HEK293T (cell line): ENCODE results near the gene RIT2.

Experiments
- CTCF ChIA-PET: fragments of 350-600 bp; formaldehyde crosslinking; extraction: SDS; loops from one replicate; lab custom pipeline; 2021; ENCODE audit warnings: antibody characterized with exemption, inconsistent platforms; lab: Yijun Ruan, JAX
- POLR2A ChIA-PET: fragments of 350-600 bp; formaldehyde crosslinking; extraction: SDS; loops from one replicate; lab custom pipeline; 2020; ENCODE audit warnings: antibody characterized with exemption, inconsistent platforms; lab: Yijun Ruan, JAX
- DNase-seq: peaks from one replicate; pipeline ENCODE4 v3.0.0; 2012; ENCODE audit warnings: mixed read lengths; ENCODE audit errors: extremely low spot score
- ARNT ChIP-seq: fragments of 450-650 bp; IDR thresholded peaks from 2 replicates; pipeline ENCODE4 v1.6.1; 2017; ENCODE audit warnings: mild to moderate bottlenecking
- BHLHE40 ChIP-seq: fragments of 450-650 bp; IDR thresholded peaks from 2 replicates; pipeline ENCODE4 v1.6.1; 2016; ENCODE audit warnings: mild to moderate bottlenecking, moderate library complexity, borderline replicate concordance
- CTBP1 ChIP-seq: fragments of 450-650 bp; IDR thresholded peaks from 2 replicates; pipeline ENCODE4 v1.6.1; 2016; ENCODE audit warnings: borderline replicate concordance
- ELF4 ChIP-seq: fragments of 450-650 bp; IDR thresholded peaks from 2 replicates; pipeline ENCODE4 v1.6.1; 2017; ENCODE audit warnings: antibody characterized with exemption
- FOXA1 ChIP-seq: fragments of 450-650 bp; IDR thresholded peaks from 2 replicates; pipeline ENCODE4 v1.6.1; 2016; ENCODE audit warnings: mild to moderate bottlenecking
- FOXK2 ChIP-seq: fragments of 450-650 bp; IDR thresholded peaks from 2 replicates; pipeline ENCODE4 v1.6.1; 2016; ENCODE audit warnings: mild to moderate bottlenecking
- FOXM1 ChIP-seq: fragments of 450-650 bp; IDR thresholded peaks from 2 replicates; pipeline ENCODE4 v1.6.1; 2017; ENCODE audit warnings: mild to moderate bottlenecking, borderline replicate concordance
- HDGF ChIP-seq: fragments of 450-650 bp; IDR thresholded peaks from 2 replicates; pipeline ENCODE4 v1.6.1; 2017; ENCODE audit warnings: antibody characterized with exemption, borderline replicate concordance
- L3MBTL2 ChIP-seq: fragments of 450-650 bp; conservative IDR thresholded peaks from 2 replicates; pipeline ENCODE4 v1.6.1; 2016; ENCODE audit warnings: mild to moderate bottlenecking
- LEF1 ChIP-seq: fragments of 450-650 bp; IDR thresholded peaks from 2 replicates; pipeline ENCODE4 v1.6.1; 2017; ENCODE audit warnings: mild to moderate bottlenecking, borderline replicate concordance
- NFRKB ChIP-seq: fragments of 450-650 bp; IDR thresholded peaks from 2 replicates; pipeline ENCODE4 v1.6.1; 2016; ENCODE audit warnings: mild to moderate bottlenecking, moderate library complexity
- PKNOX1 ChIP-seq: fragments of 450-650 bp; IDR thresholded peaks from 2 replicates; pipeline ENCODE4 v1.6.1; 2016
- SP1 ChIP-seq: fragments of 450-650 bp; IDR thresholded peaks from 2 replicates; pipeline ENCODE4 v1.6.1; 2017
- SUZ12 ChIP-seq: fragments of 450-650 bp; IDR thresholded peaks from 2 replicates; pipeline ENCODE4 v1.6.1; 2016; ENCODE audit warnings: mild to moderate bottlenecking
- TARDBP ChIP-seq: fragments of 450-650 bp; IDR thresholded peaks from 2 replicates; pipeline ENCODE4 v1.6.1; 2016
- ZNF384 ChIP-seq: fragments of 450-650 bp; IDR thresholded peaks from 2 replicates; pipeline ENCODE4 v1.6.1; 2016

Gene RIT2

GRCh38 chr18:43073771-43074170, 41.7 kb downstream of the RIT2 start:
- no peak for DNase-seq
- TF ChIP-seq PKNOX1 (no peak), SUZ12 (no peak), ELF4 (no peak), FOXK2 (no peak), ZNF384 (no peak), FOXM1 (no peak), CTBP1 (no peak), TARDBP (no peak), BHLHE40 (no peak), SP1 (no peak), L3MBTL2 (no peak), HDGF (no peak), LEF1 (no peak), ARNT (no peak), NFRKB (no peak), FOXA1 (no peak)
- ChIA-PET CTCF (no interaction called here), POLR2A (no interaction called here)

DNA sequence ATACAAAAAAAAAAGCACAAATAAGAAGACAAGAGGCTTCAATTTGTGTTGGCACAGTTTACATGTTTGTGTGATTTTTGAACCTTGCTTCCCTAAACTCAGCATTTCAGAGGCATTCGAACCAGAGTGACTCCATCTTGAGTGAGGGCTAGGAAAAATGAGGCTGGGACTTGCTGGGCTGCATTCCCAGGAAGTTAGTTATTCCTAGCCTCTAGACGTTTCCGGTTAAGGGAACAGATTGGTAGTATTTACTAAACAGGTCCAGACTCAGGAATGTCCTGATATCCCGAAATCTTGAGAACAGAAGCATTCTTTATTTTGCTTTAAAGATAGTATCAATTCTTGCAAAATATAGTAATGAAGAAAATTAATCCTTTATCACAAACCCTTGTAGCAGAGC, 46.7 kb downstream of the RIT2 start:
- CTCF ChIA-PET = no interaction called here
- POLR2A ChIA-PET = no interaction called here
- DNase-seq = no peak
- no peak for TF ChIP-seq BHLHE40
- TF ChIP-seq SUZ12 = no peak
- TF ChIP-seq TARDBP = no peak
- no peak for TF ChIP-seq FOXA1
- no peak for TF ChIP-seq FOXM1
- TF ChIP-seq CTBP1 = no peak
- TF ChIP-seq FOXK2 = no peak
- TF ChIP-seq HDGF = no peak
- no peak for TF ChIP-seq SP1
- no peak for TF ChIP-seq L3MBTL2
- TF ChIP-seq ELF4 = no peak
- no peak for TF ChIP-seq PKNOX1
- no peak for TF ChIP-seq LEF1

DNA sequence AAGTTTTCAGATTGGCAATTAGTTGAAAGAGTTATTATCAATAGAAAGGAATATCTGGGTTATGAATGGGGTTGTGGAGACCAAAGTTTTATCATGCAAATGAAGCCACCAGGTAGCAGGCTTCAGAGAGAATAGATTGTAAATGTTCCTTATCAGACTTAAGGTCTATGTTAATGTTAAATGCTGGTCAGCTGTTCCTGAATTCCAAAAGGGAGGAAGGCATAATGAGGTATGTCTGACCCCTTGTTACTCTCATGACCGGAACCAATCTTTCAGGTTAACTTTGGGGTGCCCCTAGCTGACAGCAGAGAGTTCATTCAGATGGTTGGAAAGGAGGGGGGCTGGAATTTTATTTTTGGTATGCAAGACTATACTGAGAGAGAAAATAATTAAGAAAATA, 47.9 kb downstream of the RIT2 start:
- TF ChIP-seq ZNF384 (no peak), HDGF (no peak), LEF1 (no peak), FOXM1 (no peak), FOXK2 (no peak), ELF4 (no peak), SP1 (no peak), ARNT (no peak), BHLHE40 (no peak), PKNOX1 (no peak)
- no peak for DNase-seq
- ChIA-PET CTCF (no interaction called here), POLR2A (no interaction called here)

DNA sequence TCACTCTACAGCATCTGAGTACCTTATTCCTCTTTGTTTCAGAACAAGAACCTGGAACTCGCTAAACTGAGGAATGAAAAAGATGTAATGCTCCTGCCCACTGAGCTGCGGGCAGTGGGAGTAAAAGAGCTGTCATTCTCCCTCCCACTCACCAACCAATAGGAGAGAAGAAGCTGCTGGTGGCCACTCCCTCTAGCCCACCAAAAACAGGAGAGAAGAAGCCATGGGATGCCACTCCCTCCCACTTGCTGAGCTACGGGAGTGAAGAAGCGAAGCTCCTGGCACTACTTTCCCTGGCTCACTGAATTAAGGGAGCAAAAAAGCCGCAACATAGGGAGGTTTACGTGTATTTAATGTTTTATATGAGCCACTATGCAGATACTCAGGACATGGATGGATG, 53.7 kb downstream of the RIT2 start:
- ChIA-PET CTCF (no interaction called here), POLR2A (no interaction called here)
- no peak for TF ChIP-seq PKNOX1
- TF ChIP-seq SUZ12 = no peak
- TF ChIP-seq L3MBTL2 = no peak
- no peak for TF ChIP-seq CTBP1
- TF ChIP-seq SP1 = no peak
- TF ChIP-seq HDGF = no peak
- TF ChIP-seq NFRKB = no peak
- TF ChIP-seq FOXK2 = no peak
- TF ChIP-seq ELF4 = no peak
- no peak for TF ChIP-seq TARDBP
- no peak for TF ChIP-seq ARNT
- no peak for TF ChIP-seq LEF1
- no peak for TF ChIP-seq ZNF384
- no peak for DNase-seq

GRCh38 chr18:43061318-43061717, 54.2 kb downstream of the RIT2 start:
- ChIA-PET POLR2A (no interaction called here), CTCF (no interaction called here)
- DNase-seq = no peak
- no peak for TF ChIP-seq ELF4
- TF ChIP-seq FOXM1 = no peak
- TF ChIP-seq ZNF384 = no peak
- no peak for TF ChIP-seq FOXA1
- TF ChIP-seq PKNOX1 = no peak
- no peak for TF ChIP-seq NFRKB
- no peak for TF ChIP-seq BHLHE40
- TF ChIP-seq CTBP1 = no peak
- TF ChIP-seq LEF1 = no peak
- no peak for TF ChIP-seq FOXK2
- no peak for TF ChIP-seq TARDBP
- no peak for TF ChIP-seq HDGF
- TF ChIP-seq SUZ12 = no peak
- no peak for TF ChIP-seq ARNT
- TF ChIP-seq L3MBTL2 = no peak
- no peak for TF ChIP-seq SP1
